CD4-positive, alpha-beta T cell treated with Interferon gamma for 1 hour (primary cell): Measurements from ENCODE around the gene MED15.

ENCODE experiments used
- DNase-seq: peaks from one replicate; pipeline ENCODE4 v3.0.0-alpha.2; 2020

The MED15 gene

GRCh38 chr22:20573833-20574615 lies 66.6 kb downstream of the MED15 start:
- DNase-seq = no peak

GRCh38 chr22:20574920-20575353 lies 67.5 kb downstream of the MED15 start:
- DNase-seq = no peak

- DNase-seq = no peak
Observed at GRCh38 chr22:20575724-20576444, 68.5 kb downstream of the MED15 start.

GRCh38 chr22:20576445-20576816 lies 69.0 kb downstream of the MED15 start:
- no peak for DNase-seq

GRCh38 chr22:20577045-20577444 lies 69.6 kb downstream of the MED15 start:
- no peak for DNase-seq

GRCh38 chr22:20577549-20577975 lies 70.2 kb downstream of the MED15 start:
- DNase-seq = no peak

GRCh38 chr22:20578192-20578591 lies 70.8 kb downstream of the MED15 start:
- no peak for DNase-seq

- no peak for DNase-seq
Observed at GRCh38 chr22:20578707-20579106, 71.3 kb downstream of the MED15 start.

GRCh38 chr22:20579273-20580120 lies 72.1 kb downstream of the MED15 start:
- DNase-seq = no peak

- no peak for DNase-seq
Observed at GRCh38 chr22:20580179-20580578, 72.8 kb downstream of the MED15 start.

GRCh38 chr22:20580611-20581502 lies 73.4 kb downstream of the MED15 start:
- no peak for DNase-seq

GRCh38 chr22:20581503-20582170 lies 74.2 kb downstream of the MED15 start:
- DNase-seq = no peak

GRCh38 chr22:20582171-20582511 lies 74.7 kb downstream of the MED15 start:
- no peak for DNase-seq

- no peak for DNase-seq
Observed at GRCh38 chr22:20582520-20583361, 75.3 kb downstream of the MED15 start.

GRCh38 chr22:20583471-20583922 lies 76.1 kb downstream of the MED15 start:
- no peak for DNase-seq

- DNase-seq = no peak
Observed at GRCh38 chr22:20584029-20584871, 76.8 kb downstream of the MED15 start.

GRCh38 chr22:20584872-20585638 lies 77.6 kb downstream of the MED15 start:
- no peak for DNase-seq

- DNase-seq = no peak
Observed at GRCh38 chr22:20585639-20586402, 78.4 kb downstream of the MED15 start.
